ENCODE measurements around the gene FEM1C. TPM values are rescaled to one million over a fixed set of nuclear protein-coding genes. Genes with fewer than 3 reads are reported as not detected.
"Not testable (repeated sequence)": the region's sequence is repeated elsewhere in the genome, so short reads cannot be mapped to it uniquely, and the experiment has no call there.

FEM1C gene
- total RNA-seq, 3 donors from 2014 or later, result 9.6 to 10.9 (median 10.0) TPM

GRCh38 chr5:115489733-115490132 lies 54.8 kb downstream of the FEM1C start:
- Mint-ChIP-seq H3K27me3 (ENCODE audit: low read depth) (peaks cover 13% of the 10 kb centered on the region), H3K4me3 (no peak overlapping the region), H3K36me3 (ENCODE audit: insufficient read depth) (no peaks in the 10 kb centered on the region), H3K9me3 (no peaks in the 10 kb centered on the region), H3K4me1 (ENCODE audit: low read depth) (peaks cover 4% of the 10 kb centered on the region)
- ATAC-seq (no peak), DNase-seq (no peak)

DNA sequence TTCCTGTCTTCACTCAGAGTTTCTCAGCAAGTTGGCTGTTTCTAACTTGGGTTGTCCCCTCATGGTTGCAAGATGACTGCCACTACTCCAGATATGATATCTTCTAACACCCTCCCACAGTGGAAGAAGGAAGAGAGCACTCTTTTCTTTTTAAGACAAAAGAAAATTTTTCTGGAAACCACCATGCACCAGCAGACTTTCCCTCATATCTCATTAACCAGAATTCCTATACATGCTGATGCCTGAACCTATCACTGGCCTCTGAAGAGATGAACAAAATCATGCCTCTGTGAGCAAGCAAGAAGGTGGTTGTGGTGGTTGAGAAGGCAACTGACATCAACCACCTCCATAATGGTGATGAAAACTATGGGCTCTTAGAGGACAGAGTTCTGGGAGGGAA lies 56.8 kb downstream of the FEM1C start:
- H3K36me3 Mint-ChIP-seq (ENCODE audit: insufficient read depth), result no peaks in the 10 kb centered on the region
- DNase-seq, result no peak
- peaks cover 1% of the 10 kb centered on the region for H3K27me3 Mint-ChIP-seq (ENCODE audit: low read depth)
- H3K4me1 Mint-ChIP-seq (ENCODE audit: low read depth), result peaks cover 4% of the 10 kb centered on the region
- ATAC-seq, result peak; percentile 88 to 89
- no peak overlapping the region for H3K4me3 Mint-ChIP-seq
- no peaks in the 10 kb centered on the region for H3K9me3 Mint-ChIP-seq

DNA sequence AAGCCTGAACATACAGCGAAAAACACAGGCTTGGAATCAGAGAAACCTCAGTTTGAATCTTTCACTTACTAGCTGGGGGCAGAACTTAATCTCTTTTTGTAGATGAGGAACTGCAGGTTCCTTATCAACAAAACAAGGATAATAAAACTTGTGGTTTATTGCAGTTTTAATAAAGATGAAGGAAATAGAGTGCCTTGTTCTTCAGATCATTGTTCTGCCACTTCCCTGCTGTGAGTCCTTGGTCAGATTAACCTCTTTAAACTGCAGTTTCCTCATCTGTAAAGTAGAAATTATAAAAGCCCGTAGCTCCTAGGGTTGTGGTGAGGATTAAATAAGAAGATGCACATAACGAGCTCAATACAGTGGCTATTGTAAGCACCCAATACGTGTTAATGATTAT lies 57.4 kb downstream of the FEM1C start:
- Mint-ChIP-seq H3K27me3 (ENCODE audit: low read depth) (no peaks in the 10 kb centered on the region), H3K9me3 (no peaks in the 10 kb centered on the region), H3K4me1 (ENCODE audit: low read depth) (peaks cover 4% of the 10 kb centered on the region), H3K36me3 (ENCODE audit: insufficient read depth) (no peaks in the 10 kb centered on the region), H3K4me3 (no peak overlapping the region)
- no peak for DNase-seq
- no peak for ATAC-seq

- peaks cover 4% of the 10 kb centered on the region for H3K4me1 Mint-ChIP-seq (ENCODE audit: low read depth)
- H3K36me3 Mint-ChIP-seq (ENCODE audit: insufficient read depth), result no peaks in the 10 kb centered on the region
- H3K9me3 Mint-ChIP-seq, result no peaks in the 10 kb centered on the region
- H3K27me3 Mint-ChIP-seq (ENCODE audit: low read depth), result no peaks in the 10 kb centered on the region
- no peak overlapping the region for H3K4me3 Mint-ChIP-seq
- DNase-seq, result no peak
- ATAC-seq, result no peak
These were observed 57.8 kb downstream of the FEM1C start for GRCh38 chr5:115486728-115487127.

DNA sequence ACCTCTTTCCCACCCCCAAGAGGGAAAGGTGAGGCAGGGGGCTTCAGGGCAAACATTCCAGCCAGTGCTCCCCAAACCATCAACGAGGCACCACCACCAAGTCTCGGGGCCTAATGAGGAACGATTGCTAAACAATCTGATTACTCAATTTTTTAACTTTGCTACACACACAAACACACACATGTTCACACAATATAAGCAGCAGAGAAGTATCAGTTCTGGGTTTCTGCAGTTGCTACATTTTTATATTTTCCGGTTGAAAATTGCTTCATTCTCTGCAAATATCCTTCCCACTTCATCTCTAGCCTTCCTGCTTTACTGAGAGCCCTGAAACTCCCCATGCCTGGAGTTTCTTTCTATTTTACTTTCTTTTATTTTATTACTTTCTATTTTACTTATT lies 60.2 kb downstream of the FEM1C start:
- Mint-ChIP-seq H3K4me1 (ENCODE audit: low read depth) (peaks cover 4% of the 10 kb centered on the region), H3K36me3 (ENCODE audit: insufficient read depth) (no peaks in the 10 kb centered on the region), H3K4me3 (no peak overlapping the region), H3K9me3 (no peaks in the 10 kb centered on the region), H3K27me3 (ENCODE audit: low read depth) (peaks cover 11% of the 10 kb centered on the region)
- no peak for ATAC-seq
- DNase-seq, result no peak

- DNase-seq, result no peak
- ATAC-seq, result no peak
- H3K27me3 Mint-ChIP-seq (ENCODE audit: low read depth), result peaks cover 29% of the 10 kb centered on the region
- H3K4me1 Mint-ChIP-seq (ENCODE audit: low read depth), result no peaks in the 10 kb centered on the region
- H3K9me3 Mint-ChIP-seq, result no peaks in the 10 kb centered on the region
- H3K36me3 Mint-ChIP-seq (ENCODE audit: insufficient read depth), result no peaks in the 10 kb centered on the region
- H3K4me3 Mint-ChIP-seq, result no peak overlapping the region
These were observed 63.7 kb downstream of the FEM1C start for GRCh38 chr5:115480900-115481299.

DNA sequence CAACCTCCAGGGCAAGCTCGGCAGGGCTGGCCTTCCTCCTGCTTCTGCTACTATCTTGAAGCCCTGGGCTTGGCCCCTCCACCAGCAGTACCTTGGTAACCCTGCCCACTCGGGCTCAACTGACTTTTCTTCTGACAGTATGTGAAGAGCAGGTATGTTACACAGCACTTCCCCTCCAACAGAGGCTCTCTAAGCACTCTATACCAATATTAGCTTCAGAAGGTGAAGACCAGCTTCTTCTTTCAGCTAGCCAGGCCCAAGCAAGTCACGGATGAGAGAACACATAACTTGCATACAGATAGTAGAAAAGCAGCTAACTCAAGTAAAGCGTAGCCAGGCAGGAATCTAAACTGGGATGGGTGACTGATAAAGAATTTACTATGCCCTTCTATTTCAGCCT lies 64.3 kb downstream of the FEM1C start:
- Mint-ChIP-seq H3K27me3 (ENCODE audit: low read depth) (peaks cover 32% of the 10 kb centered on the region), H3K36me3 (ENCODE audit: insufficient read depth) (no peaks in the 10 kb centered on the region), H3K4me1 (ENCODE audit: low read depth) (no peaks in the 10 kb centered on the region), H3K9me3 (no peaks in the 10 kb centered on the region), H3K4me3 (no peak overlapping the region)
- ATAC-seq (no peak), DNase-seq (no peak)

DNA sequence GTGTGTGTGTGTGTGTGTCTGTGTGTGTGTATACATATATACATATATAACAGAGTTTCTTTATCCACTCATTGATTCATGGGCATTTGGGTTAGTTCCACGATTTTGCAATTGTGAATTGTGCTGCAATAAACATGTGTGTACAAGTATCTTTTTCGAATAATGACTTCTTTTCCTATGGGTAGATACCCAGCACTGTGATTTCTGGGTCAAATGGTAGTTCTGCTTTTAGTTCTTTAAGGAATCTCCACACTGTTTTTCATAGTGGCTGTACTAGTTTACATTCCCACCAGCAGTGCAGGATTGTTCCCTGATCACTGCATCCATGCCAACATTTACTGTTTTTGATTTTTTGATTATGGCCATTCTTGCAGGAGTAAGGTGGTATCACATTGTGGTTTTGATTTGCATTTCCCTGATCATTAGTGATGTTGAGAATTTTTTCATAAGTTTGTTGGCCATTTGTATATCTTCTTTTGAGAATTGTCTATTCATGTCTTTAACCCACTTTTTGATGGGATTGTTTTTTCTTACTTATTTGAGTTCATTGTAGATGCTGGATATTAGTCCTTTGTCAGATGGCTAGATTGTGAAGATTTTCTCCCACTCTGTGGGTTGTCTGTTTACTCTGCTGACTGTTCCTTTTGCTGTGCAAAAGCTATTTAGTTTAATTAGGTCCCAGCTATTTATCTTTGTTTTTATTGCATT lies 65.3 kb downstream of the FEM1C start:
- not testable (repeated sequence) for H3K36me3 Mint-ChIP-seq (ENCODE audit: insufficient read depth); ATAC-seq; H3K4me3 Mint-ChIP-seq; DNase-seq; H3K4me1 Mint-ChIP-seq (ENCODE audit: low read depth); H3K9me3 Mint-ChIP-seq
- H3K27me3 Mint-ChIP-seq (ENCODE audit: low read depth), result peaks cover 32% of the 10 kb centered on the region

DNA sequence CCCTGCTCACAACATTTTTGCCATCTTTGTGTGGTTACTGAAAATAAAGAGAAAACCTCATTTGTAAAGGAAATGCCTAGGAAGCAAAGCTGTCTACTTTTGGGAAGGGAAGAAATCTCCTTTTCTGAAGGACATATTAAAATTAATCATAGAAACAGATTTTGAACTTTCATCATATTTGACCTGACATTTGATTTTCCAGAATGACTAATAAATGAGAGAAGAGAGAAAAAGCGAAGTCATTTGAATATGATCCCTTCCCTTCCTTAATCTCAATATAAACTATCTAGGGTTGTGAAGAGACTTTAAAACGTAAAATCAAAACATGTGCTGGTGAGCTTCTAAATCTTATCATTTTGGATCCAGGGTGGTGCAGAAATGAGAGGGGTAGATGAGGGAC lies 66.3 kb downstream of the FEM1C start:
- DNase-seq (no peak), ATAC-seq (no peak)
- Mint-ChIP-seq H3K36me3 (ENCODE audit: insufficient read depth) (no peaks in the 10 kb centered on the region), H3K9me3 (no peaks in the 10 kb centered on the region), H3K27me3 (ENCODE audit: low read depth) (peaks cover 32% of the 10 kb centered on the region), H3K4me3 (no peak overlapping the region), H3K4me1 (ENCODE audit: low read depth) (no peaks in the 10 kb centered on the region)

DNA sequence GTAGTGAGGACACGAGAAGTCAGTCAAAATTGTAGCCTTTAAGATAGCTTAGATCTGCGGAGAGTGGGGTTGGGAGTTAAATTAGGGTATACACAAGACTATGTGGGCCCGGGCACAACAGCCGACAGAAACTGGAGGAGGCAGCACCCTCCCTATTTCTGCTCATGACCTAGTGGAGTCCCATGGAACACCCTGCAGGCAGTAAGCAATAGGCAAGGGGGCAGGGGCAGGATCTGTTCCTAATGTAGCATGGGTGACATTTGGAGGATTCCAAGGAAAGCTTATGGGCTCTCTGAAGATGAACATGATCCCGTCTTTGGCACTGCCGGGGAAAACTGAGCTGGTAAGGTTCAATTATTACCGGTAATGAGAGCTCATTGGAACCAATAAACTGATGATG lies 67.0 kb downstream of the FEM1C start:
- H3K4me1 Mint-ChIP-seq (ENCODE audit: low read depth), result no peaks in the 10 kb centered on the region
- H3K27me3 Mint-ChIP-seq (ENCODE audit: low read depth), result peaks cover 32% of the 10 kb centered on the region
- no peaks in the 10 kb centered on the region for H3K9me3 Mint-ChIP-seq
- DNase-seq, result no peak
- H3K36me3 Mint-ChIP-seq (ENCODE audit: insufficient read depth), result no peaks in the 10 kb centered on the region
- ATAC-seq, result no peak
- no peak overlapping the region for H3K4me3 Mint-ChIP-seq

- Mint-ChIP-seq H3K36me3 (ENCODE audit: insufficient read depth) (no peaks in the 10 kb centered on the region), H3K9me3 (no peaks in the 10 kb centered on the region), H3K4me3 (no peak overlapping the region), H3K27me3 (ENCODE audit: low read depth) (peaks cover 32% of the 10 kb centered on the region), H3K4me1 (ENCODE audit: low read depth) (no peaks in the 10 kb centered on the region)
- DNase-seq, result no peak
- ATAC-seq, result no peak
These were observed 68.8 kb downstream of the FEM1C start for GRCh38 chr5:115475788-115476187.

DNA sequence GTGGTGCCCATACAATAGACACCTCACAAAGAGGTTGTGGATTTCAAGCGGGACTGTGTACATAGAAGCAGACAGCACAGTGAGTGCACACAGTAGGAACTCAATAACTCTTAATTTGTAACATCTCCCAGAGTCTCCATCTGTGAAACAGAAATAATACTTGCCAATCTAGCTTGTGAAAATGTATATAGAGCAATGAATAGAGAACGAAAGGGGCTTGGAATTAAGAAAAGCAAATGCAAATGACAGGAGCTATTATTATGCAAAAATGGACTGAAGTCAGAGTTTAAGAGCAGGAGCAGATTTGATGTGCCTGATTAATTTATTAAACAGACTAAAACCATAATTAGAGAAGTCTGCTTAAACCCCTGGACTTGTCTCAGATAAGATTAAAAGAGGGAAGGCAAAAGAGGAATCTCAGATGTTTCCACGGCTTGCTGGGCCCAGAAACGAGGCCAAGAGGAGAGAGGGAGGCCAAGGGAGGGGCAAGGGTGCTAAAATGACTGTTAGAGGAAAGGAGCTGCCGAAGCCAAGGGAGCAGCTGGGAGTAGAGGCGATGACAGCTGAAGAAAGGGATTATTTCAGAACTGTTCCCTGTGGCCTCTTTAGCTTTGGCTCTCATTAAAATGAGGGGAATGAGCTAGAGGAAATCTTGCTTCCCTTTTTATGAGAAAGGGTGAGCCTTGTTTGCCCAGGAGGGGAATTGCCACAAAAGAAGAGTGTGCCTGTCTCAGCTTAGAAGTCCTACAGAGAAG lies 72.1 kb downstream of the FEM1C start:
- no peak overlapping the region for H3K4me3 Mint-ChIP-seq
- DNase-seq (no peak), ATAC-seq (no peak)
- no peaks in the 10 kb centered on the region for H3K36me3 Mint-ChIP-seq (ENCODE audit: insufficient read depth)
- no peaks in the 10 kb centered on the region for H3K4me1 Mint-ChIP-seq (ENCODE audit: low read depth)
- peaks cover 14% of the 10 kb centered on the region for H3K27me3 Mint-ChIP-seq (ENCODE audit: low read depth)
- no peaks in the 10 kb centered on the region for H3K9me3 Mint-ChIP-seq

- ATAC-seq (no peak), DNase-seq (no peak)
- no peak overlapping the region for H3K4me3 Mint-ChIP-seq
- H3K4me1 Mint-ChIP-seq (ENCODE audit: low read depth), result no peaks in the 10 kb centered on the region
- peaks cover 6% of the 10 kb centered on the region for H3K27me3 Mint-ChIP-seq (ENCODE audit: low read depth)
- no peaks in the 10 kb centered on the region for H3K36me3 Mint-ChIP-seq (ENCODE audit: insufficient read depth)
- no peaks in the 10 kb centered on the region for H3K9me3 Mint-ChIP-seq
These were observed 73.1 kb downstream of the FEM1C start for GRCh38 chr5:115471345-115472063.

DNA sequence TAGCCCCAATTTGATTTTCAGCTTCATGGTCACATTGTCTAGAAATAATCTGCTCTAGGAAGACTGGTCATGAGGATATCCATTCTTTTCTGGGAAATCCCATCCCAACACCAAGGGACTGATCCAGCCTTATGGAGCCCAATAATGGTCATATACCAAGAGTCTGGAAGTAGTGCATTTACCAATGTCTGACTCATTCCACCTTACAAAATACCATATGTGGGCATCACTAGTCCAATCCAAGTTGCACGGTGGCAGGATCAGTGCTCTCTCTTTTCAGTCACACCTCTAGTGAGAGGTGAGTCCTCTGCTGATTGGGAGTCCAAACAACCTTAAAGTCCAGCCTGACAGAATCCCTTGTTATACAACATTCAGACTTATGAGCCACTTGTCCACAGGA lies 73.7 kb downstream of the FEM1C start:
- Mint-ChIP-seq H3K9me3 (no peaks in the 10 kb centered on the region), H3K4me1 (ENCODE audit: low read depth) (no peaks in the 10 kb centered on the region), H3K4me3 (no peak overlapping the region), H3K27me3 (ENCODE audit: low read depth) (peaks cover 6% of the 10 kb centered on the region), H3K36me3 (ENCODE audit: insufficient read depth) (no peaks in the 10 kb centered on the region)
- DNase-seq (no peak), ATAC-seq (no peak)

Measured in activated T-cell treated with anti-CD3 and anti-CD28 coated beads, Interleukin-2, amount 50 U/mL, for 4 hours (primary cell).